Central memory CD8-positive, alpha-beta T cell (primary cell): ENCODE results near the gene PELI2.

ENCODE experiments used
- ATAC-seq: fragments of 150-1000 bp; cut with Tn5 transposase; replicated peaks from 2 replicates; pipeline ENCODE4 v1.10.0; 2022; ENCODE audit warnings: mild to moderate bottlenecking, moderate FRiP score, moderate number of reproducible peaks; ENCODE audit not compliant: poor library complexity, severe bottlenecking; ENCODE audit errors: extremely low read depth
- DNase-seq, 2 donors: peaks; one replicate each; pipeline ENCODE4 v3.0.0; 2021; ENCODE audit warnings: low spot score in 2 of 2
- H3K27ac Mint-ChIP-seq: one replicate; pipeline ENCODE4 v1.8.0; 2022; ENCODE audit warnings: low read depth, mild to moderate bottlenecking, moderate library complexity, mixed read lengths
- H3K27me3 Mint-ChIP-seq: one replicate; pipeline ENCODE4 v1.8.0; 2022; ENCODE audit warnings: mixed read lengths
- H3K36me3 Mint-ChIP-seq: one replicate; pipeline ENCODE4 v1.8.0; 2022; ENCODE audit warnings: mild to moderate bottlenecking, moderate library complexity, mixed read lengths; ENCODE audit not compliant: insufficient read depth
- H3K4me1 Mint-ChIP-seq: one replicate; pipeline ENCODE4 v1.8.0; 2022; ENCODE audit warnings: mixed read lengths
- H3K4me3 Mint-ChIP-seq: one replicate; pipeline ENCODE4 v1.8.0; 2022; ENCODE audit warnings: mild to moderate bottlenecking, moderate library complexity, mixed read lengths
- H3K9me3 Mint-ChIP-seq: one replicate; pipeline ENCODE4 v1.8.0; 2022; ENCODE audit warnings: mixed read lengths

Gene PELI2

GRCh38 chr14:56268673-56269072 lies 150.5 kb downstream of the PELI2 start:
- Mint-ChIP-seq H3K27me3 (peaks cover 9% of the 10 kb centered on the region), H3K4me3 (no peak overlapping the region), H3K36me3 (no peaks in the 10 kb centered on the region), H3K9me3 (no peaks in the 10 kb centered on the region), H3K4me1 (no peaks in the 10 kb centered on the region), H3K27ac (no peak overlapping the region)
- DNase-seq (no peak), ATAC-seq (no peak)

GRCh38 chr14:56270921-56271320 lies 152.7 kb downstream of the PELI2 start:
- no peak for ATAC-seq

DNA sequence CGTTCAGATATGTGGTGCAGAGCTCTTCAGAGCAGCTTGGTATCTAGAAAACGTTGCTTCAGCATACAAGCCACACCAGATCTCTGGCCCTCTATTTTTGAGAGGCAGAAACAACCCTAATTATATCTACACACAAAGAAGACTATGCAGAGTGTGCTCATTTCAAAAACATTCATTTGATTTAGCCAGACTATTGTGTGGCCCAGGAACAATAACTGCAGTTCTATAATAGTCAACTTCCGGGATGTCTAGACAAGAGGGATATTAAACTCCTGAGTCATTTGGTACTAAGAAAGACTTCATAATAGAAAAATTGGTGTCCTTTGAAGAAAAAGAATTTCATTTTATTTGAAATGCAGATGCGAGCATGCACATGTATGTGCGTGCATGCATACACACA lies 153.8 kb downstream of the PELI2 start:
- DNase-seq: no peak

More at GRCh38 chr14:56270921-56271320, 152.7 kb downstream of the PELI2 start:
- no peak for DNase-seq
- no peaks in the 10 kb centered on the region for H3K27me3 Mint-ChIP-seq
- H3K4me1 Mint-ChIP-seq: no peaks in the 10 kb centered on the region
- no peaks in the 10 kb centered on the region for H3K36me3 Mint-ChIP-seq
- no peak overlapping the region for H3K27ac Mint-ChIP-seq
- no peaks in the 10 kb centered on the region for H3K9me3 Mint-ChIP-seq
- no peak overlapping the region for H3K4me3 Mint-ChIP-seq

DNA sequence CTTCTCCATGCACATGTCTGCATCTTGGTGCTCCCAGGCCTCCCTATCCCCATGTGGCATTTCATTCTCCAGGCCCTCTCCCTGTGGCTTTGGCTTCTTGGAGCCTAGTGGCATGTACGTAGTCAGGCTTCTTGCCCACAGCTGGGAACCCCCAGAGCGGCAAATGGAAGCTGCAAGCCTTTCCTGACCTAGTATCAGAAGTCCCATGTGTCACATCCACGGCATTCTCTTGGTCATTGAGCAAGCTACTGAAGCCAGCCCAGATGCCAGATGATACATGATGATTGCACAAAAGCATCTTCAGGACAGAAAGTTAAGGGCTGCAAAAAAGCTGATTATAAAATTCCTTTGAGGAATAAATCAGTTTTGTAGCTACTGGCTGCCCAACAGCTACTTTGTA lies 154.9 kb downstream of the PELI2 start:
- ATAC-seq (no peak), DNase-seq (no peak)
- Mint-ChIP-seq H3K9me3 (no peaks in the 10 kb centered on the region), H3K4me3 (no peak overlapping the region), H3K27me3 (no peaks in the 10 kb centered on the region), H3K4me1 (no peaks in the 10 kb centered on the region), H3K36me3 (no peaks in the 10 kb centered on the region), H3K27ac (no peak overlapping the region)

More for the DNA sequence above, 153.8 kb downstream of the PELI2 start:
- Mint-ChIP-seq H3K4me1 (no peaks in the 10 kb centered on the region), H3K36me3 (no peaks in the 10 kb centered on the region), H3K4me3 (no peak overlapping the region), H3K27me3 (no peaks in the 10 kb centered on the region), H3K9me3 (no peaks in the 10 kb centered on the region), H3K27ac (no peak overlapping the region)
- ATAC-seq: no peak

DNA sequence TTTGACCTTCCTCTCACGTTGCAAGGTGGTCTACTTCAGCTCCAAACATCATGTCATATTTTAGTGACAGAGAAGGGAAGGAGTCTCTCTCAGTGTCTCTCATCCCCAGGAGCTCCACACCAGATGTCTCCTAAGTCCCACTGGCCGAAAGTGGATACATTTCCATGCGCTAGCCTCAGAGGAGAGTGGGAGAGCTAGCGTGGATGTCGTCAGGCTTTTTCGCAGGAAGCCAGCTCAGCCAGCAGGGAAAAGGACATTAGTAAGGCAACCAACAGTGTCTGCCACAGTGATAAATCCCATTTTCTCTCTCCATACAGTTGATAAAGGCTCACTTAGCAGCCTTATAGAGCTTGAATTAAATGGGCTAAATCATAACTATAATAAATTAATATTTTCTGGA lies 155.7 kb downstream of the PELI2 start:
- Mint-ChIP-seq H3K9me3 (no peaks in the 10 kb centered on the region), H3K4me3 (no peak overlapping the region), H3K36me3 (no peaks in the 10 kb centered on the region), H3K4me1 (no peaks in the 10 kb centered on the region), H3K27ac (no peak overlapping the region), H3K27me3 (no peaks in the 10 kb centered on the region)
- DNase-seq (no peak), ATAC-seq (no peak)

GRCh38 chr14:56274556-56274955 lies 156.3 kb downstream of the PELI2 start:
- Mint-ChIP-seq H3K9me3 (no peaks in the 10 kb centered on the region), H3K27me3 (no peaks in the 10 kb centered on the region), H3K4me1 (no peaks in the 10 kb centered on the region), H3K36me3 (no peaks in the 10 kb centered on the region), H3K4me3 (no peak overlapping the region), H3K27ac (no peak overlapping the region)
- ATAC-seq (no peak), DNase-seq (no peak)

DNA sequence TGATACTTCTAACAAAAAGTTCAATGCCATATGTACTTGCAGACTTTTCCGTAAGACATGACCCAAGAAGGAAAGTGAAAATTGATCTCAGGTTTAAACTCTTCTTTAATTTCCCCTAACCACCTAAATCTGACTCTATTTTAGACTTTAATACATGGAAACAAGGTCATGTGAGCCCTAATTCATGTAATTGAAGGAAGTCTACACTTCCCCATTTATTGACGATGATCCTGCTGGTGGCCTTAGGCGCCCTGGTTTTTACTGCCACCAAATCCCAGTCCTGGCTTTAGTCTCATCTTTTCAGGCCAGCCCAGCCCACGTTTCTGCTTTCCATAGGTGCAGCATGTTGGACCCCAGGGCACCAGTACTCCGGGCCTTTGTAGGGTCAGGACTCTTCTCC lies 157.9 kb downstream of the PELI2 start:
- H3K27me3 Mint-ChIP-seq: no peaks in the 10 kb centered on the region
- H3K4me3 Mint-ChIP-seq: no peak overlapping the region
- H3K27ac Mint-ChIP-seq: no peak overlapping the region
- no peaks in the 10 kb centered on the region for H3K9me3 Mint-ChIP-seq
- ATAC-seq (no peak), DNase-seq (no peak)
- H3K4me1 Mint-ChIP-seq: no peaks in the 10 kb centered on the region
- no peaks in the 10 kb centered on the region for H3K36me3 Mint-ChIP-seq

- ATAC-seq: no peak
- no peaks in the 10 kb centered on the region for H3K27me3 Mint-ChIP-seq
- no peak overlapping the region for H3K4me3 Mint-ChIP-seq
These were observed 160.2 kb downstream of the PELI2 start for GRCh38 chr14:56278383-56278782.

DNA sequence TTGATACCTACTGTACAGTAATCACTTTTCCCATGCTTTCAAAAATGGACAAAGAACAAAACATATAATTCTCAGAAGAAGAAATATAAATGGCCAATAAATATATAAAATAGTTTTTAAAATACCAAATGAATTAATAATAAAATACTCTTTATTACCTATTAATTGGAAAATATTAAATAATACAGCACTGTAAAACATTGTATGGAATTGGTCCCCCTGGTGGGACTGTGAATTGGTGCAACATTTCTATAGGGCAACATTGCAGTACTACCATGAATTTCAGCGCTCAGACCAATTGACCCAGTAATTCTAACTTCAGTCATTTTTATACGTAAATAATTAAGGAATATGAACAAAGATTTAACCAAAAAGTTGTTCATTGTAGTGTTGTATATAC lies 162.6 kb downstream of the PELI2 start:
- H3K27me3 Mint-ChIP-seq: no peaks in the 10 kb centered on the region
- H3K9me3 Mint-ChIP-seq: no peaks in the 10 kb centered on the region
- no peak for DNase-seq
- no peak overlapping the region for H3K27ac Mint-ChIP-seq
- no peak for ATAC-seq
- no peak overlapping the region for H3K4me3 Mint-ChIP-seq
- no peaks in the 10 kb centered on the region for H3K4me1 Mint-ChIP-seq
- no peaks in the 10 kb centered on the region for H3K36me3 Mint-ChIP-seq

More at GRCh38 chr14:56278383-56278782, 160.2 kb downstream of the PELI2 start:
- Mint-ChIP-seq H3K36me3 (no peaks in the 10 kb centered on the region), H3K27ac (no peak overlapping the region), H3K4me1 (no peaks in the 10 kb centered on the region), H3K9me3 (no peaks in the 10 kb centered on the region)
- DNase-seq: no peak

DNA sequence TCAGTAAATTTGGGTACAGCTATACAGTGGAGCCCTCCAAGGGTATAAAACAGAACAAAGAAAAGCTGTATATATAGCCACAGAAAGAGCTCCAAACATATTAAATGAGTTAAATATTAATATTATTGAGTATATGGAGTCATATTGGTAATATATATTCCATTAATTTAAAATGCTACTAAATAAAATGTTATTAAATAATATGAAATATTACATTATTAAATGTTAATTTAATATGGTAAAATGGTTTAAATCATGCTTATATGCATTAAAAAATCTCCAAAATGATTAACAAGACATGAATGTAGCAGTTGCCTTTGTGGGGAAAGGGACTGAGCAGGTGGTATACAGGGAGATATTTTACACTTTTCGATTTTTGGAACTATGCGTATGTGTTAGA lies 164.0 kb downstream of the PELI2 start:
- Mint-ChIP-seq H3K4me3 (no peak overlapping the region), H3K27ac (no peak overlapping the region), H3K9me3 (no peaks in the 10 kb centered on the region), H3K4me1 (no peaks in the 10 kb centered on the region), H3K27me3 (no peaks in the 10 kb centered on the region), H3K36me3 (no peaks in the 10 kb centered on the region)
- DNase-seq (no peak), ATAC-seq (no peak)

GRCh38 chr14:56284641-56285040 lies 166.4 kb downstream of the PELI2 start:
- DNase-seq: no peak
- Mint-ChIP-seq H3K9me3 (no peaks in the 10 kb centered on the region), H3K27ac (no peak overlapping the region), H3K4me3 (no peak overlapping the region), H3K36me3 (peaks cover 1% of the 10 kb centered on the region), H3K4me1 (no peaks in the 10 kb centered on the region), H3K27me3 (no peaks in the 10 kb centered on the region)
- ATAC-seq: no peak

DNA sequence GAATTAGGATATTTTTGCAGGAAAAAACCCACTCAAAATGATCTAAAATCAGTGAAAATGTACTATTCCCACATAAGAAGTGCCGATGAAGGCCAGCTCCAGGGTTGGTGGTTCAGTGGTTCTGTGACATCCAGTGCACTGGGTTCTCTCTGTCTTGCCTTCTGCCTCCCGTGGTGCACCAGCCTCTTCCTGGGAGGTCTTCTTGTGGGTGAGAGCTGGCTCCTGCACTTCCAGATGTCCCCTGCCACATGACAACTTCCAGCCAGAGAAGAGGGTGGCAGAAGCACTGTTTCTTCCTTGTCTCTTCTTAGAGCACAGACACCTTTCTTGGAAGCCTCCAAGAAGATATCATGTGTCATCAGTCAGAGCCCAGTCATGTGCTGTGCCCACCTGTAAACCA lies 170.9 kb downstream of the PELI2 start:
- Mint-ChIP-seq H3K4me1 (no peaks in the 10 kb centered on the region), H3K27ac (no peak overlapping the region), H3K27me3 (no peaks in the 10 kb centered on the region), H3K4me3 (no peak overlapping the region), H3K9me3 (no peaks in the 10 kb centered on the region), H3K36me3 (peaks cover 2% of the 10 kb centered on the region)
- ATAC-seq: no peak
- no peak for DNase-seq

DNA sequence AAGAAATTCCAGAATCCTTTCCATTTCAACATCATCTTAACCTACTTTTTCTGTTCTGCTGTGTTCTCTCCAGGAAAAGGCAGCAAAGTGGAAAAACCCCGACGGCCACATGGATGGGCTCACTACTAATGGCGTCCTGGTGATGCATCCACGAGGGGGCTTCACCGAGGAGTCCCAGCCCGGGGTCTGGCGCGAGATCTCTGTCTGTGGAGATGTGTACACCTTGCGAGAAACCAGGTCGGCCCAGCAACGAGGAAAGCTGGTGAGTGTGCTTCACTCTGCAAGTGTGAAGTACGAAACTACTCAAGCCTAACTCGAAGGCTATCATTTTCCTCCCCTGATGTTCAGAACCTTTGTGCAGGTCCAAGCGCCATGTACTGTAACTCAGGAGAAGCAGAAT lies 172.0 kb downstream of the PELI2 start:
- Mint-ChIP-seq H3K27ac (no peak overlapping the region), H3K9me3 (no peaks in the 10 kb centered on the region)
- no peak for ATAC-seq

DNA sequence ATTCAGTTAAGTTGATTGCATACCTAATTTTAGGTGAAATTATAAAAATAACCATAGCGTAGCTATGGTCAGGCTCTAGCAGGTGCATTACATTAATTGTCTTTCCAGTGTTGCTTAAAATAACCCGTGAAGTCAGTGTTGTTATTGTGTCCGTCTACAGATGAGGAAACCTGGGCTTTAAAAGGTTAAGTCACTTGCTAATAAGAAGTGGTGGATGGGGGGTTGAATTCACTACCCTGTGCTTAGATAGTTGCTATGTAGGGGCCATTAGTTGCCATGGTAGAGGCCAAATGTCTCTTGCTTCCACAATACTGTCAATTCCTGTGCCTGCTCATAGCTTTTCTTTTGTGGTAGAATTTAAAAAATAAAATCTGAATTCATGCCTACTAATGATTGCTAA lies 174.8 kb downstream of the PELI2 start:
- H3K4me1 Mint-ChIP-seq: no peaks in the 10 kb centered on the region
- DNase-seq (no peak), ATAC-seq (no peak)
- H3K36me3 Mint-ChIP-seq: peaks cover 8% of the 10 kb centered on the region
- H3K27ac Mint-ChIP-seq: no peak overlapping the region
- H3K4me3 Mint-ChIP-seq: no peak overlapping the region
- H3K9me3 Mint-ChIP-seq: no peaks in the 10 kb centered on the region
- H3K27me3 Mint-ChIP-seq: no peaks in the 10 kb centered on the region

More for the DNA sequence above, 172.0 kb downstream of the PELI2 start:
- Mint-ChIP-seq H3K4me3 (no peak overlapping the region), H3K4me1 (no peaks in the 10 kb centered on the region), H3K36me3 (peaks cover 2% of the 10 kb centered on the region), H3K27me3 (no peaks in the 10 kb centered on the region)
- no peak for DNase-seq
